ENCODE data around the gene ATG2B. TPM values are rescaled to one million over a fixed set of nuclear protein-coding genes. Genes with fewer than 3 reads are reported as not detected.

The ATG2B gene
- total RNA-seq, 3 donors from 2014 or later (not counting 1 experiment from before 2014, with no cell fraction given): 34.8 to 45.6 (median 35.8) TPM

GRCh38 chr14:96252999-96253539 lies 110.1 kb downstream of the ATG2B start:
- H3K36me3 ChIP-seq (ENCODE audit: control insufficient read depth, insufficient read depth, low read length): no peaks in the 10 kb centered on the region
- H3K27me3 Mint-ChIP-seq (ENCODE audit: low read depth in 2 of 2): peaks cover 19 to 66% of the 10 kb centered on the region in 2 donors
- H3K36me3 Mint-ChIP-seq: no peaks in the 10 kb centered on the region
- TF ChIP-seq, protein P1, sequence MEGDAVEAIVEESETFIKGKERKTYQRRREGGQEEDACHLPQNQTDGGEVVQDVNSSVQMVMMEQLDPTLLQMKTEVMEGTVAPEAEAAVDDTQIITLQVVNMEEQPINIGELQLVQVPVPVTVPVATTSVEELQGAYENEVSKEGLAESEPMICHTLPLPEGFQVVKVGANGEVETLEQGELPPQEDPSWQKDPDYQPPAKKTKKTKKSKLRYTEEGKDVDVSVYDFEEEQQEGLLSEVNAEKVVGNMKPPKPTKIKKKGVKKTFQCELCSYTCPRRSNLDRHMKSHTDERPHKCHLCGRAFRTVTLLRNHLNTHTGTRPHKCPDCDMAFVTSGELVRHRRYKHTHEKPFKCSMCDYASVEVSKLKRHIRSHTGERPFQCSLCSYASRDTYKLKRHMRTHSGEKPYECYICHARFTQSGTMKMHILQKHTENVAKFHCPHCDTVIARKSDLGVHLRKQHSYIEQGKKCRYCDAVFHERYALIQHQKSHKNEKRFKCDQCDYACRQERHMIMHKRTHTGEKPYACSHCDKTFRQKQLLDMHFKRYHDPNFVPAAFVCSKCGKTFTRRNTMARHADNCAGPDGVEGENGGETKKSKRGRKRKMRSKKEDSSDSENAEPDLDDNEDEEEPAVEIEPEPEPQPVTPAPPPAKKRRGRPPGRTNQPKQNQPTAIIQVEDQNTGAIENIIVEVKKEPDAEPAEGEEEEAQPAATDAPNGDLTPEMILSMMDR (IDR thresholded peaks at IDR 0.05): no peak
- no peak overlapping the region for H3K27ac Mint-ChIP-seq
- no peak overlapping the region for H3K27ac ChIP-seq (ENCODE audit: low read length)
- H3K9me3 Mint-ChIP-seq: no peaks in the 10 kb centered on the region
- no peak overlapping the region for H3K4me3 ChIP-seq (ENCODE audit: low read length)
- H3K27me3 ChIP-seq (ENCODE audit: control insufficient read depth, insufficient read depth, low read length): peaks cover 6% of the 10 kb centered on the region
- intact Hi-C loops (cut with micrococcal nuclease): no loop called here
- ATAC-seq (no peak), DNase-seq (no peak)
- H3K9me3 ChIP-seq (ENCODE audit: control insufficient read depth, insufficient read depth, low read length): no peaks in the 10 kb centered on the region
- H3K4me1 ChIP-seq (ENCODE audit: control insufficient read depth, insufficient read depth, low read length): no peaks in the 10 kb centered on the region
- no peak overlapping the region for H3K4me3 Mint-ChIP-seq
- no peaks in the 10 kb centered on the region for H3K4me1 Mint-ChIP-seq
- 79% methylated on average over 7 of the region's 9 CpGs for WGBS (ENCODE audit: insufficient coverage)

DNA sequence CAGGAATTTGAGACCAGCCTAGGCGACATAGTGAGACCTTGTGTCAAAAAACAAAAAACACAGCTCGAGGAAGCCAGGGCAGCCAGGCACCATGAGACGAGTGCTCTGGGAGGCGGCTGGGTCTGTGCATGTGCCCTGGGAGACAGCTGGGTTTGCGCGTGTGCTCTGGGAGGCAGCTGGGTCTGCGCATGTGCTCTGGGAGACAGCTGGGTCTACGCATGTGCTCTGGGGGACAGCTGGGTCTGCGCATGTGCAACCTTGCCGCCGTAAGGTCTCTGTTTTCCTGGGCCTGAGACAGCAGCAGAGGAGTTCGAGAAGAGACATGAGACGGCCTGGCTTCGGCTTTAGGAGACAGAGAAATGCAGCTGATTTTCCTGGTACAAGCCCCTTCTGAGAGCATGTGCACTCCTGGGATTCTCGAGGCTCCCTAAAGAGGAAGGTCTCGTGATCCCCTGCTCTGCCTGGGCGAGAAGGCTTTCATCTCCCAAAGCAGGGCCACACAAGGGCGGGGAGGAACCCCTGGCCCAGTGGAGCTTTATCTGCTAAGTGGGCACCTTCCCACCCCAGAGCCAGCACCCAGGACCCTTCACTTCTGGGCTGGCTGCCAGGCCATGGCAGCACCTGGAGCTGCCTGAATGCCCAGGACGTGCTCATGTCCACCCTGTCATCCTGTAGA lies 110.7 kb downstream of the ATG2B start:
- H3K27me3 Mint-ChIP-seq (ENCODE audit: low read depth in 2 of 2): peaks cover 18 to 70% of the 10 kb centered on the region in 2 donors

GRCh38 chr14:96251656-96252155 lies 111.4 kb downstream of the ATG2B start:
- peaks cover 2% of the 10 kb centered on the region for H3K27me3 ChIP-seq (ENCODE audit: control insufficient read depth, insufficient read depth, low read length)
- H3K9me3 ChIP-seq (ENCODE audit: control insufficient read depth, insufficient read depth, low read length): no peaks in the 10 kb centered on the region
- Mint-ChIP-seq H3K9me3 (no peaks in the 10 kb centered on the region), H3K4me1 (no peaks in the 10 kb centered on the region), H3K27me3 (ENCODE audit: low read depth in 2 of 2) (peaks cover 21 to 65% of the 10 kb centered on the region in 2 donors), H3K4me3 (no peak overlapping the region), H3K36me3 (no peaks in the 10 kb centered on the region), H3K27ac (no peak overlapping the region)
- DNase-seq (no peak), ATAC-seq (no peak)
- no peaks in the 10 kb centered on the region for H3K36me3 ChIP-seq (ENCODE audit: control insufficient read depth, insufficient read depth, low read length)
- TF ChIP-seq, protein P1 (IDR thresholded peaks at IDR 0.05): no peak
- H3K27ac ChIP-seq (ENCODE audit: low read length): no peak overlapping the region
- H3K4me1 ChIP-seq (ENCODE audit: control insufficient read depth, insufficient read depth, low read length): no peaks in the 10 kb centered on the region
- WGBS (ENCODE audit: insufficient coverage): 85% methylated on average over 4 of the region's 4 CpGs
- intact Hi-C loops (cut with micrococcal nuclease): no loop called here
- no peak overlapping the region for H3K4me3 ChIP-seq (ENCODE audit: low read length)

More for the DNA sequence above, 110.7 kb downstream of the ATG2B start:
- intact Hi-C loops (cut with micrococcal nuclease): no loop called here
- TF ChIP-seq, protein P1 (IDR thresholded peaks at IDR 0.05): no peak
- Histone ChIP-seq H3K36me3 (ENCODE audit: control insufficient read depth, insufficient read depth, low read length) (no peaks in the 10 kb centered on the region), H3K27ac (ENCODE audit: low read length) (no peak overlapping the region), H3K9me3 (ENCODE audit: control insufficient read depth, insufficient read depth, low read length) (no peaks in the 10 kb centered on the region), H3K4me1 (ENCODE audit: control insufficient read depth, insufficient read depth, low read length) (no peaks in the 10 kb centered on the region), H3K4me3 (ENCODE audit: low read length) (no peak overlapping the region), H3K27me3 (ENCODE audit: control insufficient read depth, insufficient read depth, low read length) (peaks cover 6% of the 10 kb centered on the region)
- no peak for ATAC-seq
- Mint-ChIP-seq H3K9me3 (no peaks in the 10 kb centered on the region), H3K4me3 (no peak overlapping the region), H3K27ac (no peak overlapping the region), H3K36me3 (no peaks in the 10 kb centered on the region), H3K4me1 (no peaks in the 10 kb centered on the region)
- DNase-seq: no peak
- WGBS (ENCODE audit: insufficient coverage): 88% methylated on average over 19 of the region's 19 CpGs

Data from natural killer cell (primary cell).